ENCODE data around the gene HSPA1L.
"Not testable (repeated sequence)": the region's sequence is repeated elsewhere in the genome, so short reads cannot be mapped to it uniquely, and the experiment has no call there.

DNA sequence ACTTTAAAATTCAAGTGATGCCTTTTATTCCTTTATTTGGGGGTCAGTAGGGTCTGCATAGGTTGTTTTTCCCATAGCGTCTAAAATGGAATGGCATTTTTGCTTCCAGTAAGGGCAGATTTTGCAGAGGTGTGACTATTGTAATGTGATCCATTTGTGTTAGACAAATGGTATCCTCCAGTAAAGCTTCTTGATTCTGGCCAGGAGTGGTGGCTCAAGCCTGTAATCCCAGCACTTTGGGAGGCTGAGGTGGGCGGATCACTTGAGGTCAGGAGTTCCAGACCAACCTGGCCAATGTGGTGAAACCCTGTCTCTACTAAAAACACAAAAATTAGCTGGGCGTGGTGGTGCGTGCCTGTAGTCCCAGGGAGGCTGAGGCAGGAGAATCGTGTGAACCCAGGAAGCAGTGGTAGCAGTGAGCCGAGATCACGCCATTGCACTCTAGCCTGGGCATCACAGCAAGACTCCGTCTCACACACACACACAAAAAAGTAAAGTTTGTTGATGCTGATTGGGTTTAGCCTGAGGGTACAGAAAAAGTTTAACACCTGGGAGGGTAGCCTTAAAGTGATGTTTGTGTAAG lies 2.9 kb upstream of the HSPA1L start:
- not testable (repeated sequence) for TF ChIP-seq FOXM1 (IDR thresholded peaks at IDR 0.05; ENCODE audit: low read depth, low read length); CREM (IDR thresholded peaks at IDR 0.05; ENCODE audit: low read depth); EZH2 (IDR thresholded peaks at IDR 0.05; ENCODE audit: borderline replicate concordance, control insufficient read depth, low read depth, low read length); CBFB (IDR thresholded peaks at IDR 0.05; ENCODE audit: low read depth); YY1 (IDR thresholded peaks at IDR 0.05; ENCODE audit: low read depth, low read length); POLR2AphosphoS5 (IDR thresholded peaks at IDR 0.05; ENCODE audit: low read length); GABPA (IDR thresholded peaks at IDR 0.05; ENCODE audit: low read depth); ZBTB40 (IDR thresholded peaks at IDR 0.05; ENCODE audit: borderline replicate concordance); CTCF (IDR thresholded peaks at IDR 0.05 in 2 of 3, conservative IDR thresholded peaks at IDR 0.05 in 1 of 3; ENCODE audit: control insufficient read depth in 2 of 3, extremely low read depth in 1 of 3, insufficient read depth in 1 of 3, low read depth in 3 of 3, low read length in 3 of 3); BHLHE40 (IDR thresholded peaks at IDR 0.05; ENCODE audit: borderline replicate concordance in 1 of 2, low read depth in 2 of 2, low read length in 1 of 2); NR2F1 (conservative IDR thresholded peaks at IDR 0.05); SRF (IDR thresholded peaks at IDR 0.05; ENCODE audit: low read depth in 2 of 2, low read length in 2 of 2); MEF2B (IDR thresholded peaks at IDR 0.05; ENCODE audit: partially characterized antibody, poor library complexity, severe bottlenecking); ESRRA (IDR thresholded peaks at IDR 0.05; ENCODE audit: low read length)

All from GM12878 (cell line).